SJSA1 (cell line): Measurements from ENCODE around the gene RAD51B. TPM values are rescaled to one million over a fixed set of nuclear protein-coding genes. Genes with fewer than 3 reads are reported as not detected.
A peak's percentile ranks its signal among the peaks of the same experiment; 100 is the strongest.
"Not testable (repeated sequence)": the region's sequence is repeated elsewhere in the genome, so short reads cannot be mapped to it uniquely, and the experiment has no call there.

ENCODE experiments used
- DNase-seq, 2 experiments: peaks; one replicate each; pipeline ENCODE4 v3.0.0-alpha.2; 2015 to 2020; ENCODE audit warnings: low spot score in 2 of 2, low read depth in 1 of 2
- H3K27ac ChIP-seq: fragments of 250-450 bp; sonication (Bioruptor Pico); 2 replicates; pipeline ENCODE4 v1.5.1; 2020; ENCODE audit warnings: mild to moderate bottlenecking, moderate library complexity
- H3K27me3 ChIP-seq: fragments of 250-450 bp; sonication (Bioruptor Pico); replicated peaks from 2 replicates; pipeline ENCODE4 v1.5.1; 2020; ENCODE audit warnings: mild to moderate bottlenecking, moderate library complexity
- H3K36me3 ChIP-seq: fragments of 250-450 bp; sonication (Bioruptor Pico); 2 replicates; pipeline ENCODE4 v1.5.1; 2020; ENCODE audit warnings: mild to moderate bottlenecking
- H3K4me1 ChIP-seq: fragments of 250-450 bp; sonication (Bioruptor Pico); replicated peaks from 2 replicates; pipeline ENCODE4 v1.6.1; 2021; ENCODE audit warnings: mild to moderate bottlenecking
- H3K4me3 ChIP-seq: fragments of 250-450 bp; sonication (Bioruptor Pico); 2 replicates; pipeline ENCODE4 v1.5.1; 2020; ENCODE audit warnings: mild to moderate bottlenecking
- H3K9me3 ChIP-seq: fragments of 250-450 bp; sonication (Bioruptor Pico); replicated peaks from 2 replicates; pipeline ENCODE4 v1.5.1; 2020; ENCODE audit warnings: mild to moderate bottlenecking
- total RNA-seq: library from RNA; depleted of rRNA; stranded (reverse); fragments of >200 nt; shearing (Covaris generic); gene quantifications from 2 replicates; pipeline ENCODE4 v1.2.3, GENCODE V29; 2014

RAD51B gene
- total RNA-seq, 1 experiment from 2014 or later = 4.7 TPM

- H3K4me1 ChIP-seq, H3K9me3 ChIP-seq, H3K27ac ChIP-seq, H3K4me3 ChIP-seq, H3K27me3 ChIP-seq, DNase-seq, H3K36me3 ChIP-seq: not testable (repeated sequence)
Observed at GRCh38 chr14:68031011-68031410, 211.4 kb downstream of the RAD51B start.

GRCh38 chr14:68032154-68032553, 212.6 kb downstream of the RAD51B start:
- Histone ChIP-seq H3K36me3 (no peaks in the 10 kb centered on the region), H3K9me3 (no peaks in the 10 kb centered on the region), H3K4me1 (no peaks in the 10 kb centered on the region; the same call in 1 of the 2 replicates), H3K4me3 (no peak overlapping the region), H3K27me3 (no peaks in the 10 kb centered on the region), H3K27ac (no peak overlapping the region)
- DNase-seq = no peak

DNA sequence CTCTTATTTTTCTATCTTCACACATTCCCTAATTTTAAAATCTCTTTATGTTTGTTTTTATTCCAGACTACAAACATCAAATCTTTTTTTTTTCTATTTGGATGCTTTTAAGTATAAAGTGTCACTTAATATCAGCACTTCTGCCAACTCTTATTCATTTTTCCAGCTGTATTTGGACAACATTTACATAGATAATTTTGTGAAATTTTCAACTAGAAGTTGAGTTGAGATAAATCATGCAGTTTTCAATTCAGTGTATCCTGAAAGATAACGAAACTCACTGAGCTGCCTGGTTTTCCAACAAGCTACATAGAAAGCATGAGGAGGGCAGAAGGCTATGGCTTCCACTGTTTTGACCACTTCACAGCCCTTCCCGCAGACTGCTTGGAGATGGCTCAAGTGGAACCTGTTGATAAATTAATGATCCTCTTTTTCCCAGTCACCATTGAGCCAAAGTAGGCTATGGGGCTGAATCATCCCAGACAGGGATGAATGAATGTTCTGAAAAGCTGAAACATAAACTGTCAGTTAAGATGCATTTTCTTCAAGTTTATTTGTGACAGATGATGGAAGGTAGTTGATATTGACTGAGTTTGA, 213.9 kb downstream of the RAD51B start:
- DNase-seq = no peak
- H3K36me3 ChIP-seq = no peaks in the 10 kb centered on the region
- no peaks in the 10 kb centered on the region for H3K27me3 ChIP-seq
- H3K27ac ChIP-seq = no peak overlapping the region
- no peaks in the 10 kb centered on the region for H3K9me3 ChIP-seq
- H3K4me1 ChIP-seq = 0 out of 2 replicates have a peak, but pooled peaks cover 7% of the 10 kb centered on the region
- H3K4me3 ChIP-seq = no peak overlapping the region

- H3K27ac ChIP-seq = no peak overlapping the region
- DNase-seq = no peak
- no peaks in the 10 kb centered on the region for H3K36me3 ChIP-seq
- 0 out of 2 replicates have a peak, but pooled peaks cover 7% of the 10 kb centered on the region for H3K4me1 ChIP-seq
- H3K4me3 ChIP-seq = no peak overlapping the region
- H3K9me3 ChIP-seq = no peaks in the 10 kb centered on the region
- no peaks in the 10 kb centered on the region for H3K27me3 ChIP-seq
Observed at GRCh38 chr14:68034896-68035295, 215.3 kb downstream of the RAD51B start.

DNA sequence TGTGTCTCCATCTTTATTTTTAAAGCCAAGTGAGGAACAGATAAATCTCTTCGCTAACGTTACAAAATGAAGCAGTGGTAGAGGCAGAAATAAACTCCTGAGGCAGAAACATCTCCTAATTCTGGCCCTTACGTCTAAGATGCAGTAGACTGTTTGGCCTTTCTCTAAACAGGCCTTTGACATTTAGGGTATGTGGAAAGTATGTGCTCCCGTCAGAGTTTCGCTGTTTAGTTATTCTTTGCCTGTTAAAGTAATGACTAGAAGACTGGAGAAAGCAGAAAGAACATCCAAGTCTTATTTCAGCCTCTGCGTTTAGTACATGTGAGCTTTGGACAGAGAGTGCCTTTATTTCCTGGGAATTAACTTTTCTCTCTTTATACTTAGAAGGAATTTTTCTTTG, 216.6 kb downstream of the RAD51B start:
- Histone ChIP-seq H3K4me3 (no peak overlapping the region), H3K27me3 (no peaks in the 10 kb centered on the region)
- no peak for DNase-seq

DNA sequence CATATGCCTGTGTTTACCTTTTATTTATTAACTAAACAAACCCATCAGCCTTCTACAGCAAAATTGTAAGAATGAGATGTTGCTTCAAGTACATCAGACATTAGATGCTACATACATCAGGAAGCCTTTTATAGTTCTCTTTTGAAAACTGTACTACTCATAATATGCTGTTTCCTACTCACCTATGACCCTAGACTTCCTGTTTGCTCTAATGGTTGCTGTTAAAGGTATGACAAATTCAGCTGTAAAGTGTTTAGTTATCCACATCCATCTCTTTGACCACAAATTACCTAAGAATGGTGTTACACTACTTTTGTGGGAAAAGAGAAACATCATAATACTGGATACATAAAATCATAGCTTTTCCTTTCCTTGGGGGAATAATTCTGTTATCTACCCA, 220.0 kb downstream of the RAD51B start:
- H3K4me1 ChIP-seq = peaks cover 31% of the 10 kb centered on the region
- H3K9me3 ChIP-seq = no peaks in the 10 kb centered on the region
- H3K4me3 ChIP-seq = no peak overlapping the region
- no peaks in the 10 kb centered on the region for H3K27me3 ChIP-seq
- H3K36me3 ChIP-seq = no peaks in the 10 kb centered on the region; the same call in 1 of the 2 replicates
- H3K27ac ChIP-seq = no peak overlapping the region
- DNase-seq = no peak

More for the DNA sequence above, 216.6 kb downstream of the RAD51B start:
- H3K9me3 ChIP-seq = no peaks in the 10 kb centered on the region
- no peak overlapping the region for H3K27ac ChIP-seq
- no peaks in the 10 kb centered on the region for H3K36me3 ChIP-seq
- 0 out of 2 replicates have a peak, but pooled peaks cover 7% of the 10 kb centered on the region for H3K4me1 ChIP-seq

DNA sequence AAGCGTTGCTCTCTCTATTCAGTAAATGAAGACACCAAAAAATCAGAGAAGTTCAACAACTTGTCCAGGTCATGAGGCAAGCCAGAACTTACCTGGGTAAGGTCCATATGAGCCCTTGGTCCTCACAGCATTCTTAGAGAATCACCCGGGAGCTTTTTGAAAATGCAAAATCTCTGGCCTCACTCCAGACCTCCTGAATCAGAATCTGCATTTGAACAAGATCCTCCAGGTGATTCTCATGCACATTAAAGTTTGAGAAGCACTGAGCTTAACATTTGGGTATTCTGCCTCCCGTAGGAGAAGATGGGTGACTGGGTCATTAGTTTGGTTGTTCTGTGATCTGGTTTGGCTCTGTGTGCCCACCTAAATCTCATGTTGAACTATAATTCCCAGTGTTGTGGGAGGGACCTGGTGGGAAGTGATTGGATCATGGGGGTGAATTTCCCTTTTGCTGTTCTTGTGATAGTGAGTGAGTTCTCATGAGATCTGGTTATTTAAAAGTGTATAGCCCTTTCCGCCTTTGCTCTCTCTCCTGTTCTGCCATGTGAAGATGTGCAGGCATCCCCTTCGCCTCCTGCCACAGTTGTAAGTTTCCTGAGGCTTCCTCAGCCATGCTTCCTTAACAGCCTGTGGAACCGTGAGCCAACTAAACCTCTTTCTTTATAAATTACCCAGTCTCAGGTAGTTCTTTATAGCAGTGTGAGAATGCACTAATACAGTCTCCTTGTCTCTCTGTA, 221.2 kb downstream of the RAD51B start:
- no peak overlapping the region for H3K27ac ChIP-seq
- H3K9me3 ChIP-seq = no peaks in the 10 kb centered on the region

GRCh38 chr14:68041876-68042354, 222.3 kb downstream of the RAD51B start:
- no peaks in the 10 kb centered on the region for H3K9me3 ChIP-seq
- H3K27me3 ChIP-seq = no peaks in the 10 kb centered on the region
- no peak overlapping the region for H3K4me3 ChIP-seq
- peaks cover 31% of the 10 kb centered on the region for H3K4me1 ChIP-seq
- no peaks in the 10 kb centered on the region; the same call in 1 of the 2 replicates for H3K36me3 ChIP-seq
- H3K27ac ChIP-seq = peak overlapping the region; percentile 26
- DNase-seq = no peak

More for the DNA sequence above, 221.2 kb downstream of the RAD51B start:
- Histone ChIP-seq H3K4me3 (no peak overlapping the region), H3K4me1 (peaks cover 31% of the 10 kb centered on the region), H3K36me3 (no peaks in the 10 kb centered on the region; the same call in 1 of the 2 replicates), H3K27me3 (no peaks in the 10 kb centered on the region)
- DNase-seq = no peak

DNA sequence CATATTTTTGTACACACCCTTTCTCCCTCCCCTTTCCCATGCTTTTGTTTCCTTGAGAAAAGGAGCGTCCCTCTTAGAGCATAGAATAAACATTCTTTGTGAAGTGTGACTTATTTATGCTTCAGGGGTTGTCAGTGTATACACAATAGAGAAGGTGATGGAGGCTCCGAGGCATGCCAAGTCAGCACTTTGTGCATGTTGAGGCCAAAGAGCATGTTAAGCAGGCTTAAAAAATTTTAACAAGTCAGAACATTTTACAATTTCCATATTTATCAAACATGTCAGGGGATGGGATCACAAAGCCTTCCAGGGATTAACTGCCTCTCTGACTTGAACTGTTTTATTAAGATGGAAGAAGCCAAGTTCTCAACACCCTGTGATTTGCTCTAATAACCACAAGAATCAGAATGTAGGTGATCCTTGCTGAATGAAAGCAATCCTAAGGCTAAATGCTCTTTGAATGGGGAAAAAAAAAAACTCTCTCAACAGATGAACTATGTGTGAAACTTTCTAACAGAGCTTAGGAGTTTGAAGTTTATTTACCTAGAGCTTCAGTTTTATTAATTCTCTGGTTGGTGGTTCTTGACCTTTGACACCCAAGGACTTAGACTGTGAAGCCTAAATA, 223.1 kb downstream of the RAD51B start:
- H3K9me3 ChIP-seq = no peaks in the 10 kb centered on the region
- H3K4me1 ChIP-seq = peaks cover 34% of the 10 kb centered on the region
- DNase-seq = peak; percentile 43 to 61
- H3K27me3 ChIP-seq = no peaks in the 10 kb centered on the region
- peak overlapping the region; percentile 26 for H3K27ac ChIP-seq
- no peak overlapping the region for H3K4me3 ChIP-seq
- H3K36me3 ChIP-seq = no peaks in the 10 kb centered on the region; the same call in 1 of the 2 replicates

DNA sequence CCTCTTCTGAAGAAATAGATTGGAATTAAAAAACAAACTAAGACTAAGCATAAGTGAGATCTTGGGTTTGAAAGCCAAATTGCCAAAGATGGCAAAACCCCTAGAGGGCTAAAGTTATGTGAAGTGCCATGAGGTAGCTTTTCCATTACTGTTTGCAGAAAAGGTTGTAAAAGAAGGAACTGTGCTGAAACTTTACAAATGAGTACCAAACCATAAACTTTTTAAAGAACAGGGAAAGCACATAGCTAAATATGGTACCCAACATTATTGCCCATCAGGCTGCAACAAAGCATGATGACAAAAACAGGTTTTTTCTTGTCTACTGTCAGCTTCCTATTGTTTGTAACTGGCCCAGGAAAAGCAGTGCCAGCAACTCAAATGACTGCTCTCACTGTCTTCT, 224.2 kb downstream of the RAD51B start:
- Histone ChIP-seq H3K9me3 (no peaks in the 10 kb centered on the region), H3K27me3 (no peaks in the 10 kb centered on the region), H3K4me3 (no peak overlapping the region), H3K36me3 (no peaks in the 10 kb centered on the region; the same call in 1 of the 2 replicates), H3K27ac (no peak overlapping the region), H3K4me1 (peaks cover 39% of the 10 kb centered on the region)
- DNase-seq = no peak

GRCh38 chr14:68047906-68048305, 228.3 kb downstream of the RAD51B start:
- Histone ChIP-seq H3K9me3 (no peaks in the 10 kb centered on the region), H3K27ac (peak overlapping the region; percentile 62), H3K27me3 (no peaks in the 10 kb centered on the region), H3K36me3 (no peaks in the 10 kb centered on the region; the same call in 1 of the 2 replicates), H3K4me1 (peaks cover 25% of the 10 kb centered on the region), H3K4me3 (no peak overlapping the region)
- peak in 1 of 2 experiments; percentile 50 for DNase-seq

DNA sequence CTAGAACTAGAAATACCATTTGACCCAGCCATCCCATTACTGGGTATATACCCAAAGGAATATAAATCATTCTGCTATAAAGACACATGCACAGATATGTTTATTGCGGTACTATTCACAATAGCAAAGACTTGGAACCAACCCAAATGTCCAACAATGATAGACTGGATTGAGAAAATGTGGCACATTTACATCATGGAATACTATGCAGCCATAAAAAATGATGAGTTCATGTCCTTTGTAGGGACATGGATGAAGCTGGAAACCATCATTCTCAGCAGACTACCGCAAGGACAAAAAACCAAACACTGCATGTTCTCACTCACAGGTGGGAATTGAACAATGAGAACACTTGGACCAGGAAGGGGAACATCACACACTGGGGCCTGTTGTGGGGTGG, 229.2 kb downstream of the RAD51B start:
- H3K27ac ChIP-seq, H3K4me3 ChIP-seq, DNase-seq, H3K27me3 ChIP-seq, H3K9me3 ChIP-seq, H3K36me3 ChIP-seq: not testable (repeated sequence)
- peaks cover 16% of the 10 kb centered on the region for H3K4me1 ChIP-seq

GRCh38 chr14:68050177-68050576, 230.6 kb downstream of the RAD51B start:
- Histone ChIP-seq H3K9me3 (no peaks in the 10 kb centered on the region), H3K27me3 (no peaks in the 10 kb centered on the region), H3K27ac (no peak overlapping the region), H3K4me3 (no peak overlapping the region), H3K36me3 (no peaks in the 10 kb centered on the region), H3K4me1 (peaks cover 14% of the 10 kb centered on the region)
- no peak for DNase-seq

DNA sequence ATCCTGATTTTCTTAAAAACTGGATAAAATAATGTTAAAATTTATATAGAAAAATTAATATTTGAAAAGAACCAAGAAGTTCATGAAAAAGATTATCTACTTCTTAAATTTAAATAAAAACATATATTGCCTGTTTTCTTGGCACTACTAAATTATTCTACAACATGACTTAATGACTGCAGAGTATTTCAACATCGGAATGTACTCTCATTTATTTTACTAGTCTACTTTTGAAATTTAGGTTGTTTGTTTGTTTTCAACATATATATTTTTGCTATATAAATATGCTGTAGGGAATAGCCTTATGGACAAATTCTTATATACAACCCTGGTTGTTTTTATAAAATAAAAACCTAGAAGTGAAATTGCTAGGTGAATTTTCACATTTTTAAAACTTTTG, 231.6 kb downstream of the RAD51B start:
- peaks cover 14% of the 10 kb centered on the region for H3K4me1 ChIP-seq
- DNase-seq = no peak
- H3K36me3 ChIP-seq = no peaks in the 10 kb centered on the region
- no peaks in the 10 kb centered on the region for H3K9me3 ChIP-seq
- H3K27ac ChIP-seq = no peak overlapping the region
- H3K4me3 ChIP-seq = no peak overlapping the region
- H3K27me3 ChIP-seq = no peaks in the 10 kb centered on the region
